Measurements from ENCODE around the gene S100A7. TPM values are rescaled to one million over a fixed set of nuclear protein-coding genes. Genes with fewer than 3 reads are reported as not detected.

S100A7 gene
- total and polyA plus RNA-seq, 12 donors, result not detected

DNA sequence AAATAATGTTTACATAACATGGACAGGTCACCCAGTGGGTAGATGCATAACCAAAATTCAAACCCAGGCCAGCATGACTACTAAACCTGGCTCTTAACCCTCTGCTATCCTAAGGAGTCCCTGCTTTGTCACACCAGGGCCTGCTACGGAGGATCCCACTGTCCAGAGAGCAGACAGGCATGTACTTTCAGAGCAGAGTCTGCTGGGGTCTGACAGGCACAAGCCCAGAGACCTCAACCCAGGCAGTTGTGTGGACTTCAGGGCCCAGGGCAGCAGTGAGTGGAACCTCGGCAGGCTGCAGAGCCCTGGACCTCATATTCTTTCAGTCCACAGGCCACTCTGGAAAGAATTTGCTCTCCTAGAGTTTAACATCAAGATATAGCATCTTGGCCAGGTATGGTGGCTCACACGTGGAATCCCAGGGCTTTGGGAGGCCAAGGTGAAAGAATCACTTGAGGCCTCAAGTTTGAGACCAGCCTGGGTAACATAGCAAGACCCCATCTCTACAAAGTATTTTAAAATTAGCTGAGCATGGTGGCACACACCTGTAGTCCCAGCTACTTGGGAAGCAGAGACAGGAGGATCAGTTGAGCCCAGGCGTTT, 16.1 kb upstream of the S100A7 start:
- Histone ChIP-seq H3K4me3 (no peak overlapping the region), H3K27me3 (no peaks in the 10 kb centered on the region), H3K9me3 (replicated peaks in 1 of 3) (no peaks in the 10 kb centered on the region), H3K27ac (no peak overlapping the region), H3K4me1 (replicated peaks in 1 of 2) (peaks cover 0 to 6% of the 10 kb centered on the region in 2 donors), H3K36me3 (replicated peaks in 1 of 2) (no peaks in the 10 kb centered on the region)
- no peak for DNase-seq
- TF ChIP-seq CTCF (IDR thresholded peaks at IDR 0.05), result no peak
- no peak for TF ChIP-seq POLR2A (IDR thresholded peaks at IDR 0.05)
- intact Hi-C loops (cut with DNase I), result no loop called here
- 84 to 96% (median 95%) methylated on average over 4 of the region's 4 CpGs for WGBS, 4 donors

GRCh38 chr1:153475282-153475681, 14.8 kb upstream of the S100A7 start:
- Histone ChIP-seq H3K36me3 (replicated peaks in 1 of 2) (no peaks in the 10 kb centered on the region), H3K27me3 (no peaks in the 10 kb centered on the region), H3K27ac (no peak overlapping the region), H3K9me3 (replicated peaks in 1 of 3) (no peaks in the 10 kb centered on the region), H3K4me1 (replicated peaks in 1 of 2) (peaks cover 0 to 6% of the 10 kb centered on the region in 2 donors), H3K4me3 (no peak overlapping the region)
- 56 to 68% (median 66%) methylated on average over 2 of the region's 2 CpGs for WGBS, 4 donors
- TF ChIP-seq POLR2A (IDR thresholded peaks at IDR 0.05) (no peak), CTCF (IDR thresholded peaks at IDR 0.05) (no peak)
- intact Hi-C loops (cut with DNase I), result no loop called here
- peak in 5 of 7 donors; percentile 36 to 64 (median 57) for DNase-seq

- intact Hi-C loops (cut with DNase I), result no loop called here
- H3K36me3 ChIP-seq (replicated peaks in 1 of 2), result no peaks in the 10 kb centered on the region
- no peak for DNase-seq
- no peak overlapping the region for H3K27ac ChIP-seq
- peaks cover 0 to 6% of the 10 kb centered on the region in 2 donors for H3K4me1 ChIP-seq (replicated peaks in 1 of 2)
- H3K9me3 ChIP-seq (replicated peaks in 1 of 3), result no peaks in the 10 kb centered on the region
- H3K27me3 ChIP-seq, result no peaks in the 10 kb centered on the region
- TF ChIP-seq CTCF (IDR thresholded peaks at IDR 0.05) (no peak), POLR2A (IDR thresholded peaks at IDR 0.05) (no peak)
- no peak overlapping the region for H3K4me3 ChIP-seq
- 43 to 56% (median 49%) methylated on average over 3 of the region's 3 CpGs for WGBS, 4 donors
These were observed 13.9 kb upstream of the S100A7 start for GRCh38 chr1:153474347-153474746.

GRCh38 chr1:153470707-153471106, 10.3 kb upstream of the S100A7 start:
- no peak for DNase-seq
- intact Hi-C loops (cut with DNase I), result no loop called here
- no peak overlapping the region for H3K4me3 ChIP-seq
- H3K9me3 ChIP-seq (replicated peaks in 1 of 3), result no peaks in the 10 kb centered on the region
- TF ChIP-seq CTCF (IDR thresholded peaks at IDR 0.05) (no peak), POLR2A (IDR thresholded peaks at IDR 0.05) (no peak)
- H3K36me3 ChIP-seq (replicated peaks in 1 of 2), result no peaks in the 10 kb centered on the region
- H3K27ac ChIP-seq, result no peak overlapping the region
- H3K4me1 ChIP-seq (replicated peaks in 1 of 2), result peaks cover 0 to 6% of the 10 kb centered on the region in 2 donors
- no peaks in the 10 kb centered on the region for H3K27me3 ChIP-seq
